ENCODE data around the gene JARID2. TPM values are rescaled to one million over a fixed set of nuclear protein-coding genes. Genes with fewer than 3 reads are reported as not detected.

Gene JARID2
- total RNA-seq, 2 experiments from 2014 or later: 27.5 to 27.6 TPM

DNA sequence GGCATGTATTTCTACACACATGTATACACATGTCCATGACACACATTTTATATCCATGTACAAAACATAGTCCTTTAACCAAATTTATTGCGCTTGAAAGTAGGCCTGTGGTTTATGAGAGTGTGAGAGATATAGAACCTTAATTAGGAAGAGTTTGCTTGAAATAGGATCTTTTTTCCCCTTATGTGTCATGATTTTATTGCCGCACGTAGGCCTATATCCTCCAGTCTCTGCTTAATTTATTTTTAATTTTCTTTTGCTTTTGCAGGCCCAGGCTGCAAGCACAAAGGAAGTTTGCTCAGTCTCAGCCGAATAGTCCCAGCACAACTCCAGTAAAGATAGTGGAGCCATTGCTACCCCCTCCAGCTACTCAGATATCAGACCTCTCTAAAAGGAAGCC, 205.9 kb downstream of the JARID2 start:
- DNase-seq: no peak
- H3K4me1 Mint-ChIP-seq: peaks cover 65% of the 10 kb centered on the region
- CTCF ChIA-PET: interaction anchor here (0.6 kb wide), 1 partner anchor 340 kb away, joined by 3 read pairs; no protein-coding TSS in a partner anchor
- H3K4me3 Mint-ChIP-seq: peak overlapping the region; percentile 16
- peak overlapping the region; percentile 84 for H3K27ac Mint-ChIP-seq
- peaks cover 37% of the 10 kb centered on the region for H3K36me3 Mint-ChIP-seq (ENCODE audit: low read depth)
- POLR2A ChIA-PET: no interaction called here
- H3K27me3 Mint-ChIP-seq: no peaks in the 10 kb centered on the region
- H3K9me3 Mint-ChIP-seq: no peaks in the 10 kb centered on the region

DNA sequence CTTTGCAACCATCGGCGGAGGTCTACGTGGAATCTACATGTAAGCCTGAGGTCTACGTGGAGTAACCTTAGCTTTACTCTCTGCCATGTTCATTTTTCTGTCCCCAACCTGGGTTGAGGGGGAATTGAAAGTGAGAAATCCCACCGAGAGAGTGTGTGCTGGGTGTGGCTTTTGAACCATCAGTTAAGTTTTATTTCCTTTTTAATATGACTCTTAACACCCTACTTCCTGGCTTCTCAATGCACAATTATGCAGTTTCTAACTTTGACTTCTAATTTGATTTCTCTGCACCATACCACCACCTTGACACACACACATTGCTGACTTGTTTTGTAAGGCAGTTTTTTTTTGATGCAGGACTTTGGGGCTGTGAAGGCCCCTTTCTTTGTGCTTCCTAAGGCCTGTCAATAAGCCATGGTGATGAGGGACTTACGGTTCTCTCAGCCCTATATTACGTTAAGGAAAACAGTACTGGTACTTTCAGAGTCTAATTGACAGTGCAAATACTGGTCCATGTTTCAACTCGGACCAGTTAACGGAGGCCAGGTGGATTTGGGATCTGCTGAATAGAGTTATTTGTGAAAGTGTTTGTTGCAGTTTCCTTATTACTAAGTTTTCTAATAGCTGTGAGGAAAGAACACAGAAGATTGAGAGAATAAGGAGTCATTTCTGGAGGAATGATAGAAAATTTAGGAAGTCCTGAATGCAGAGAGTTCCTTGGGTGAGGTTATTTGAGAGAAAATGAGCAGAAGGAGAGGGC, 206.5 kb downstream of the JARID2 start:
- Mint-ChIP-seq H3K27ac (peak overlapping the region; percentile 84), H3K9me3 (no peaks in the 10 kb centered on the region), H3K4me3 (peak overlapping the region; percentile 16), H3K4me1 (peaks cover 62% of the 10 kb centered on the region), H3K36me3 (ENCODE audit: low read depth) (peaks cover 37% of the 10 kb centered on the region), H3K27me3 (no peaks in the 10 kb centered on the region)
- POLR2A ChIA-PET: no interaction called here
- DNase-seq: no peak
- CTCF ChIA-PET: interaction anchor here (0.6 kb wide), 2 partner anchors 14 to 341 kb away, joined by 3 to 4 read pairs; no protein-coding TSS in a partner anchor

GRCh38 chr6:15453186-15453585, 207.3 kb downstream of the JARID2 start:
- CTCF ChIA-PET: no interaction called here
- H3K27ac Mint-ChIP-seq: peak overlapping the region; percentile 55
- POLR2A ChIA-PET: no interaction called here

GRCh38 chr6:15453622-15454021, 207.8 kb downstream of the JARID2 start:
- no peaks in the 10 kb centered on the region for H3K27me3 Mint-ChIP-seq
- H3K4me1 Mint-ChIP-seq: peaks cover 52% of the 10 kb centered on the region
- CTCF ChIA-PET: no interaction called here
- DNase-seq: no peak
- H3K4me3 Mint-ChIP-seq: no peak overlapping the region
- peaks cover 37% of the 10 kb centered on the region for H3K36me3 Mint-ChIP-seq (ENCODE audit: low read depth)
- H3K9me3 Mint-ChIP-seq: no peaks in the 10 kb centered on the region
- POLR2A ChIA-PET: no interaction called here
- peak overlapping the region; percentile 55 for H3K27ac Mint-ChIP-seq

More at GRCh38 chr6:15453186-15453585, 207.3 kb downstream of the JARID2 start:
- Mint-ChIP-seq H3K27me3 (no peaks in the 10 kb centered on the region), H3K4me1 (peaks cover 53% of the 10 kb centered on the region), H3K36me3 (ENCODE audit: low read depth) (peaks cover 37% of the 10 kb centered on the region), H3K4me3 (no peak overlapping the region), H3K9me3 (no peaks in the 10 kb centered on the region)
- no peak for DNase-seq

DNA sequence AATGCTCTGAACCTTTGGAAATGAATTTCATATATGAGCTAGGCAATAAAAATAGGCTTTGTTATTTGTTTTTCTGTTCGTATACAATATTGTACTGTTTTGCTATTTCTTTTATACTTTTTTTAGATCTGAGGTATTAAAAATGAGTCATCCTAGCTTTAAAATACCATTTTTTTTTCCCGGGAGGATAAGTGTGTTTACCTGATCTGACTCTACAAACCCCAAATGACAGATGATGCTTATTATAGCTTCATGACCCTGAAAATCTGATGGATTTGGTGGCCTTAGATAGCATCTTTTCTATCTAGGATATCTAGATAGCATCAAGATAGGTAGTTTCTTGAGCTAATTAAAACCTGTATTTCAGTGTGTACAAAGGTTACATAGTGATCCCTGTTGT, 210.6 kb downstream of the JARID2 start:
- Mint-ChIP-seq H3K36me3 (ENCODE audit: low read depth) (peaks cover 33% of the 10 kb centered on the region), H3K4me1 (peaks cover 39% of the 10 kb centered on the region), H3K4me3 (no peak overlapping the region), H3K27me3 (no peaks in the 10 kb centered on the region), H3K9me3 (no peaks in the 10 kb centered on the region), H3K27ac (no peak overlapping the region)
- DNase-seq: no peak
- POLR2A ChIA-PET: no interaction called here
- CTCF ChIA-PET: interaction anchor here (0.6 to 1.6 kb wide), 2 partner anchors 13 to 1312 kb away, joined by 3 to 6 read pairs; no protein-coding TSS in a partner anchor

GRCh38 chr6:15457121-15457650, 211.3 kb downstream of the JARID2 start:
- Mint-ChIP-seq H3K27me3 (no peaks in the 10 kb centered on the region), H3K36me3 (ENCODE audit: low read depth) (peaks cover 28% of the 10 kb centered on the region), H3K4me3 (no peak overlapping the region), H3K4me1 (peaks cover 34% of the 10 kb centered on the region), H3K9me3 (no peaks in the 10 kb centered on the region), H3K27ac (no peak overlapping the region)
- ChIA-PET CTCF (interaction anchor here (0.6 to 1.6 kb wide), 5 partner anchors 12 to 1321 kb away, joined by 3 to 6 read pairs (median 3); no protein-coding TSS in a partner anchor), POLR2A (no interaction called here)
- no peak for DNase-seq

DNA sequence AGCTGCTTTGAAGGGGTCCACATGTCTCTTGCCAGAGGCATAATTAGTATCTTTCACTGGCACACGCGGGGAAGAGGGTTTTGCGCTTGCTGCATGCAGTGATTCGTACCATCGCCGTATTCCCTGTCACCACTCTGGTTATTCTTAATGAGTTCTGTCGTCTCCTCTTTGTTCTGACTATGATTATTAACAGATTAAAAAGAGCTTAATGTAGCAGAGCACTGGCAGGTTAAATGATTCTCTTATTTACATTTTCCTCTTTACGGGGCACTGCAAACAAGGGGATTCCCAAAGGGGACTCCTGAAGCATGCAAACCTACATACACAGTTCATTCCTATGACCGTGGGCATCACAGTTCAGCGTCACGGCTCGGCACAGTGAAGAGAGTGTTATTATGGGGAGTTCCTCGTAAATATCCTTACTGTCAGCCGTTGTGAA, 212.2 kb downstream of the JARID2 start:
- DNase-seq: no peak
- H3K4me1 Mint-ChIP-seq: peaks cover 34% of the 10 kb centered on the region
- ChIA-PET CTCF (interaction anchor here (1.0 to 1.6 kb wide), 3 partner anchors 11 to 170 kb away, joined by 3 to 6 read pairs (median 3); no protein-coding TSS in a partner anchor), POLR2A (no interaction called here)
- H3K4me3 Mint-ChIP-seq: no peak overlapping the region
- H3K27me3 Mint-ChIP-seq: no peaks in the 10 kb centered on the region
- H3K9me3 Mint-ChIP-seq: no peaks in the 10 kb centered on the region
- H3K36me3 Mint-ChIP-seq (ENCODE audit: low read depth): peaks cover 21% of the 10 kb centered on the region
- H3K27ac Mint-ChIP-seq: no peak overlapping the region

- no peak for DNase-seq
- Mint-ChIP-seq H3K4me3 (no peak overlapping the region), H3K36me3 (ENCODE audit: low read depth) (peaks cover 5% of the 10 kb centered on the region), H3K9me3 (no peaks in the 10 kb centered on the region), H3K4me1 (peaks cover 26% of the 10 kb centered on the region), H3K27me3 (no peaks in the 10 kb centered on the region), H3K27ac (no peak overlapping the region)
- POLR2A ChIA-PET: no interaction called here
- CTCF ChIA-PET: interaction anchor here (0.5 kb wide), 1 partner anchor 16 kb away, joined by 4 read pairs; no protein-coding TSS in a partner anchor
Measured at GRCh38 chr6:15460110-15460727, 214.3 kb downstream of the JARID2 start.

- no peak overlapping the region for H3K4me3 Mint-ChIP-seq
- H3K27me3 Mint-ChIP-seq: no peaks in the 10 kb centered on the region
- DNase-seq: no peak
- no peaks in the 10 kb centered on the region for H3K9me3 Mint-ChIP-seq
- ChIA-PET CTCF (interaction anchor here (0.6 kb wide), 1 partner anchor 211 kb away, joined by 3 read pairs; no protein-coding TSS in a partner anchor), POLR2A (no interaction called here)
- H3K27ac Mint-ChIP-seq: peak overlapping the region; percentile 26
- peaks cover 3% of the 10 kb centered on the region for H3K36me3 Mint-ChIP-seq (ENCODE audit: low read depth)
- H3K4me1 Mint-ChIP-seq: peaks cover 28% of the 10 kb centered on the region
Measured at GRCh38 chr6:15461127-15461944, 215.5 kb downstream of the JARID2 start.

DNA sequence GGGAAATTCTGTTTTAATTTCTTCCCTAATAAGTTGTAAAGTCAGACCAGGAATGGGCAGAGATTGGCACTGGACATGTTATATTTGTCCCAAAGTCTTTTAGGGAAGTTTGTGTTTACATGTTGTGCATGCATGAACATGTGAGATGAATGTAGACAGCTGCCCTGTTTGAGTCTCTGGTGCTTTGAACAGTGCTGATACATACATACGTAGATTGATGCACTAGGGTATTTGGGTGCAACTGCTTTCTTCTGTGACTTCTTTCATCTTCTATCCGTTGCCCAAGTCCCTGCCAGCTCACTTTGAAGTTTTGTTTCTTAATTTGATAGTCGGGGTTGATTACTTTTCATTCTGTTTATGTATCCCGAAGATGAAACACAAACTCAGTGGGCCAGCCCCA, 216.4 kb downstream of the JARID2 start:
- CTCF ChIA-PET: no interaction called here
- H3K4me3 Mint-ChIP-seq: no peak overlapping the region
- H3K9me3 Mint-ChIP-seq: no peaks in the 10 kb centered on the region
- peaks cover 24% of the 10 kb centered on the region for H3K4me1 Mint-ChIP-seq
- DNase-seq: no peak
- H3K36me3 Mint-ChIP-seq (ENCODE audit: low read depth): peaks cover 3% of the 10 kb centered on the region
- POLR2A ChIA-PET: no interaction called here
- H3K27me3 Mint-ChIP-seq: no peaks in the 10 kb centered on the region
- no peak overlapping the region for H3K27ac Mint-ChIP-seq

GRCh38 chr6:15462717-15463525, 217.1 kb downstream of the JARID2 start:
- Mint-ChIP-seq H3K27me3 (no peaks in the 10 kb centered on the region), H3K36me3 (ENCODE audit: low read depth) (peaks cover 3% of the 10 kb centered on the region), H3K4me3 (no peak overlapping the region), H3K27ac (no peak overlapping the region), H3K4me1 (peaks cover 24% of the 10 kb centered on the region), H3K9me3 (no peaks in the 10 kb centered on the region)
- POLR2A ChIA-PET: no interaction called here
- DNase-seq: no peak
- CTCF ChIA-PET: interaction anchor here (0.6 to 1.1 kb wide), 3 partner anchors 18 to 86 kb away, joined by 3 read pairs; no protein-coding TSS in a partner anchor

- CTCF ChIA-PET: interaction anchor here (1.1 kb wide), 1 partner anchor 20 kb away, joined by 3 read pairs; no protein-coding TSS in a partner anchor
- peak; percentile 64 for DNase-seq
- Mint-ChIP-seq H3K27ac (no peak overlapping the region), H3K9me3 (no peaks in the 10 kb centered on the region), H3K36me3 (ENCODE audit: low read depth) (peaks cover 13% of the 10 kb centered on the region), H3K27me3 (no peaks in the 10 kb centered on the region), H3K4me1 (peaks cover 24% of the 10 kb centered on the region), H3K4me3 (no peak overlapping the region)
- POLR2A ChIA-PET: no interaction called here
Measured at GRCh38 chr6:15464211-15464725, 218.4 kb downstream of the JARID2 start.

All from activated CD4-positive, alpha-beta T cell treated with anti-CD3 and anti-CD28 coated beads, Interleukin-2, amount 10 ng/mL, durations not matched to agents 7 days and 5 days (primary cell).